CD4-positive, alpha-beta T cell treated with Interleukin-6 at 100 ng/mL for 8 hours (primary cell): ENCODE data around the gene MIOX.

Experiments used
- DNase-seq: peaks from one replicate; pipeline ENCODE4 v3.0.0-alpha.2; 2020; ENCODE audit warnings: mixed read lengths, low spot score

Gene MIOX

GRCh38 chr22:50486561-50487289, at the start of gene MIOX:
Gene MIOX (plus strand): TSS chr22:50486859. CDS start chr22:50486898, 39 bp downstream.
- DNase-seq = no peak

- DNase-seq = no peak
These were observed 49.0 kb upstream of the MIOX start for GRCh38 chr22:50437511-50438304.

GRCh38 chr22:50438305-50439275, 48.1 kb upstream of the MIOX start:
- DNase-seq = no peak

- DNase-seq = no peak
These were observed 47.3 kb upstream of the MIOX start for GRCh38 chr22:50439314-50439870.

- no peak for DNase-seq
These were observed 46.8 kb upstream of the MIOX start for GRCh38 chr22:50439871-50440331.

- DNase-seq = no peak
These were observed 46.0 kb upstream of the MIOX start for GRCh38 chr22:50440544-50441249.

GRCh38 chr22:50441428-50441993, 45.1 kb upstream of the MIOX start:
- DNase-seq = no peak

GRCh38 chr22:50443197-50443596, 43.5 kb upstream of the MIOX start:
- no peak for DNase-seq

GRCh38 chr22:50443801-50444625, 42.6 kb upstream of the MIOX start:
- no peak for DNase-seq

GRCh38 chr22:50444663-50445062, 42.0 kb upstream of the MIOX start:
- DNase-seq = no peak

- DNase-seq = peak; percentile 22
These were observed 41.4 kb upstream of the MIOX start for GRCh38 chr22:50445071-50445879.

GRCh38 chr22:50445880-50446707, 40.6 kb upstream of the MIOX start:
- DNase-seq = no peak

- DNase-seq = no peak
These were observed 39.7 kb upstream of the MIOX start for GRCh38 chr22:50446708-50447575.

- DNase-seq = no peak
These were observed 38.8 kb upstream of the MIOX start for GRCh38 chr22:50447576-50448551.

- DNase-seq = no peak
These were observed 34.0 kb upstream of the MIOX start for GRCh38 chr22:50452649-50453048.

GRCh38 chr22:50454556-50455075, 32.0 kb upstream of the MIOX start:
- DNase-seq = no peak
